GM23338 (cell line): ENCODE measurements around the gene NRCAM. TPM values are rescaled to one million over a fixed set of nuclear protein-coding genes. Genes with fewer than 3 reads are reported as not detected.

ENCODE experiments used
- ATAC-seq: fragments of 200-7000 bp; cut with Tn5 transposase; 3 replicates; pipeline ENCODE4 v1.9.1; 2020
- DNase-seq: peaks from one replicate; pipeline ENCODE4 v3.0.0-alpha.2; 2015; ENCODE audit warnings: low spot score
- H2AFZ ChIP-seq: fragments of 200-600 bp; sonication (generic); 2 replicates; pipeline ENCODE4 v1.8.0; 2016; ENCODE audit warnings: antibody characterized with exemption, mild to moderate bottlenecking, moderate library complexity
- H3F3A ChIP-seq: fragments of 200-600 bp; sonication (generic); replicated peaks from 2 replicates; pipeline ENCODE4 v1.8.0; 2017; ENCODE audit warnings: antibody characterized with exemption, mixed run types, low read depth
- H3K27ac ChIP-seq: fragments of 200-600 bp; sonication (generic); 2 replicates; pipeline ENCODE4 v1.6.1; 2016; ENCODE audit warnings: low read depth
- H3K27me3 ChIP-seq: fragments of 200-600 bp; sonication (generic); 2 replicates; pipeline ENCODE4 v1.8.0; 2016; ENCODE audit warnings: mild to moderate bottlenecking, mixed run types, moderate library complexity; ENCODE audit not compliant: insufficient read depth
- H3K36me3 ChIP-seq: fragments of 200-600 bp; sonication (generic); 2 replicates; pipeline ENCODE4 v1.8.0; 2016; ENCODE audit warnings: mild to moderate bottlenecking; ENCODE audit not compliant: insufficient read depth
- H3K4me1 ChIP-seq: fragments of 200-600 bp; sonication (generic); 2 replicates; pipeline ENCODE4 v1.8.0; 2016; ENCODE audit warnings: mild to moderate bottlenecking, moderate library complexity; ENCODE audit not compliant: insufficient read depth
- H3K4me2 ChIP-seq: fragments of 200-600 bp; sonication (generic); 2 replicates; pipeline ENCODE4 v1.7.1; 2017; ENCODE audit warnings: mixed run types
- H3K4me3 ChIP-seq: fragments of 200-600 bp; sonication (generic); 2 replicates; pipeline ENCODE4 v1.6.1; 2016; ENCODE audit warnings: mixed run types
- H3K79me2 ChIP-seq: fragments of 200-600 bp; sonication (generic); replicated peaks from 2 replicates; pipeline ENCODE4 v1.8.0; 2017; ENCODE audit warnings: mild to moderate bottlenecking; ENCODE audit not compliant: insufficient read depth
- H3K9me2 ChIP-seq: fragments of 200-600 bp; sonication (generic); 2 replicates; pipeline ENCODE4 v1.8.0; 2017; ENCODE audit not compliant: insufficient read depth
- H4K20me1 ChIP-seq: fragments of 200-600 bp; sonication (generic); replicated peaks from 2 replicates; pipeline ENCODE4 v1.8.0; 2017; ENCODE audit warnings: mild to moderate bottlenecking; ENCODE audit not compliant: insufficient read depth
- H3K27ac Mint-ChIP-seq: 2 replicates; pipeline ENCODE4 v1.8.0; 2020; ENCODE audit warnings: inconsistent platforms, mild to moderate bottlenecking, moderate library complexity, mixed read lengths
- H3K27me3 Mint-ChIP-seq: 3 replicates; pipeline ENCODE4 v1.8.0; 2022; ENCODE audit warnings: low read depth, mild to moderate bottlenecking, moderate library complexity, mixed read lengths, inconsistent platforms; ENCODE audit not compliant: insufficient read depth, poor library complexity
- H3K36me3 Mint-ChIP-seq: 3 replicates; pipeline ENCODE4 v1.8.0; 2021; ENCODE audit warnings: low read depth, mild to moderate bottlenecking, inconsistent platforms, moderate library complexity, mixed read lengths
- H3K4me1 Mint-ChIP-seq: 3 replicates; pipeline ENCODE4 v1.8.0; 2020; ENCODE audit warnings: mild to moderate bottlenecking, inconsistent platforms, mixed read lengths
- H3K4me3 Mint-ChIP-seq: 3 replicates; pipeline ENCODE4 v1.8.0; 2021; ENCODE audit warnings: moderate library complexity, mild to moderate bottlenecking, inconsistent platforms, mixed read lengths
- H3K9me3 Mint-ChIP-seq: 3 replicates; pipeline ENCODE4 v1.8.0; 2020; ENCODE audit warnings: moderate library complexity, mild to moderate bottlenecking, inconsistent platforms, mixed read lengths
- CREB1 ChIP-seq: fragments of 250-450 bp; sonication (Bioruptor Pico); IDR thresholded peaks from 2 replicates; pipeline ENCODE4 v1.5.0; 2020; ENCODE audit warnings: low read depth, mild to moderate bottlenecking, moderate library complexity
- EZH2 ChIP-seq: fragments of 200-600 bp; sonication (generic); IDR thresholded peaks from one replicate; pipeline ENCODE4 v1.8.0; 2017; ENCODE audit warnings: antibody characterized with exemption, mild to moderate bottlenecking, low read depth; ENCODE audit not compliant: unreplicated experiment
- EZH2phosphoT487 ChIP-seq: fragments of 200-600 bp; sonication (generic); IDR thresholded peaks from one replicate; pipeline ENCODE4 v1.8.1; 2018; ENCODE audit warnings: antibody characterized with exemption; ENCODE audit not compliant: unreplicated experiment
- JUNB ChIP-seq: IDR thresholded peaks from one replicate; pipeline ENCODE4 v1.6.1; 2016; ENCODE audit warnings: antibody characterized with exemption; ENCODE audit not compliant: unreplicated experiment
- NANOG ChIP-seq: IDR thresholded peaks from 2 replicates; pipeline ENCODE4 v1.6.1; 2016; ENCODE audit warnings: antibody characterized with exemption, borderline replicate concordance
- POLR2AphosphoS5 ChIP-seq: IDR thresholded peaks from 2 replicates; pipeline ENCODE4 v1.6.1; 2016; ENCODE audit warnings: antibody characterized with exemption, low read depth
- STAT1 ChIP-seq: IDR thresholded peaks from one replicate; pipeline ENCODE4 v1.6.1; 2016; ENCODE audit warnings: antibody characterized with exemption; ENCODE audit not compliant: unreplicated experiment
- ZNF114 ChIP-seq: fragments of 250-450 bp; sonication (Bioruptor Pico); IDR thresholded peaks from 2 replicates; pipeline ENCODE4 v1.5.0; 2020; ENCODE audit warnings: mild to moderate bottlenecking, moderate library complexity
- ZNF331 ChIP-seq: fragments of 250-450 bp; sonication (Bioruptor Pico); IDR thresholded peaks from 2 replicates; pipeline ENCODE4 v1.5.0; 2020; ENCODE audit warnings: low read depth, mild to moderate bottlenecking, moderate library complexity
- polyA plus RNA-seq: library from polyadenylated mRNA; unstranded; fragments of >200 nt; fragmentation: Nextera tagmentation; extraction: Ambion mirVana; gene quantifications from 2 replicates; pipeline ENCODE4 v1.2.1, GENCODE V29; 2016
- total RNA-seq: library from RNA; depleted of rRNA; stranded (reverse); fragments of >200 nt; shearing (Covaris generic); gene quantifications from 2 replicates; pipeline ENCODE4 v1.2.3, GENCODE V29; 2014
- TF ChIP-seq, protein P1 (sequence below), 2 experiments: fragments of 200-600 bp in 1 of 2; sonication (generic) in 1 of 2; conservative IDR thresholded peaks; 2 replicates each; pipeline versions ENCODE4 v1.5.1 to v1.6.1; 2016 to 2017; ENCODE audit warnings: antibody characterized with exemption in 2 of 2, low read depth in 2 of 2, mild to moderate bottlenecking in 2 of 2, moderate library complexity in 1 of 2
- TF ChIP-seq, protein P2 (sequence below): fragments of 250-450 bp; sonication (Bioruptor Pico); IDR thresholded peaks from 2 replicates; pipeline ENCODE4 v1.5.0; 2020; ENCODE audit warnings: mild to moderate bottlenecking, moderate library complexity
- TF ChIP-seq, protein P3 (sequence below): IDR thresholded peaks from one replicate; pipeline ENCODE4 v1.6.1; 2018; ENCODE audit warnings: antibody characterized with exemption; ENCODE audit not compliant: unreplicated experiment
- TF ChIP-seq, protein P4 (sequence below): IDR thresholded peaks from 2 replicates; pipeline ENCODE4 v1.6.1; 2016; ENCODE audit warnings: antibody characterized with exemption

NRCAM gene
- total and polyA plus RNA-seq, 2 experiments from 2014 or later = 2.5 to 6.8 TPM

DNA sequence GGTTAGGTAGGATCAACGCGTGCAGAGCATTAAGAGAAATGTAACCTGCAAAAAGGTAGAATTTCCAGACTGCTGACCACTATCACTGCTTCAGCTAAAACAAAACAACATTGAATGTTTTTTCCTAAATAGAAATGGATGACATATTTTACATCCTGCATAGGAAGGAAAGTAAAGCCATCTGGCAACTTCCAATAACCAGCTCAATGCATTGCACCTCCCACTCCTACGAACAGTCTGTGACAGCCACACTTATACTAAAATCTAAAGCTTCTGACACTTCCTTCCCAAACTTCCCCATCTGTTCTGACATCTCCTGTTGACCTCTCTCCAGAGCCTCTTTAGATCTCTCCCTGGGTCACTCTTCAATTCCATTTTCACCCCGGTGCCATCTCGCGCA is 47.1 kb downstream of the NRCAM start:
- Mint-ChIP-seq H3K9me3 (no peaks in the 10 kb centered on the region), H3K4me3 (no peak overlapping the region)
- ATAC-seq = no peak

More for the DNA sequence above, 47.1 kb downstream of the NRCAM start:
- TF ChIP-seq EZH2phosphoT487 = no peak
- TF ChIP-seq CREB1 (CRISPR knock-in tag) = no peak
- TF ChIP-seq ZNF331 = no peak
- TF ChIP-seq JUNB = no peak
- TF ChIP-seq ZNF114 (CRISPR knock-in tag) = no peak
- TF ChIP-seq, protein P1, sequence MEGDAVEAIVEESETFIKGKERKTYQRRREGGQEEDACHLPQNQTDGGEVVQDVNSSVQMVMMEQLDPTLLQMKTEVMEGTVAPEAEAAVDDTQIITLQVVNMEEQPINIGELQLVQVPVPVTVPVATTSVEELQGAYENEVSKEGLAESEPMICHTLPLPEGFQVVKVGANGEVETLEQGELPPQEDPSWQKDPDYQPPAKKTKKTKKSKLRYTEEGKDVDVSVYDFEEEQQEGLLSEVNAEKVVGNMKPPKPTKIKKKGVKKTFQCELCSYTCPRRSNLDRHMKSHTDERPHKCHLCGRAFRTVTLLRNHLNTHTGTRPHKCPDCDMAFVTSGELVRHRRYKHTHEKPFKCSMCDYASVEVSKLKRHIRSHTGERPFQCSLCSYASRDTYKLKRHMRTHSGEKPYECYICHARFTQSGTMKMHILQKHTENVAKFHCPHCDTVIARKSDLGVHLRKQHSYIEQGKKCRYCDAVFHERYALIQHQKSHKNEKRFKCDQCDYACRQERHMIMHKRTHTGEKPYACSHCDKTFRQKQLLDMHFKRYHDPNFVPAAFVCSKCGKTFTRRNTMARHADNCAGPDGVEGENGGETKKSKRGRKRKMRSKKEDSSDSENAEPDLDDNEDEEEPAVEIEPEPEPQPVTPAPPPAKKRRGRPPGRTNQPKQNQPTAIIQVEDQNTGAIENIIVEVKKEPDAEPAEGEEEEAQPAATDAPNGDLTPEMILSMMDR (conservative IDR thresholded peaks at IDR 0.05; ENCODE audit: low read depth in 2 of 2) = no peak
- no peak for TF ChIP-seq STAT1
- no peak for TF ChIP-seq EZH2
- TF ChIP-seq, protein P2, sequence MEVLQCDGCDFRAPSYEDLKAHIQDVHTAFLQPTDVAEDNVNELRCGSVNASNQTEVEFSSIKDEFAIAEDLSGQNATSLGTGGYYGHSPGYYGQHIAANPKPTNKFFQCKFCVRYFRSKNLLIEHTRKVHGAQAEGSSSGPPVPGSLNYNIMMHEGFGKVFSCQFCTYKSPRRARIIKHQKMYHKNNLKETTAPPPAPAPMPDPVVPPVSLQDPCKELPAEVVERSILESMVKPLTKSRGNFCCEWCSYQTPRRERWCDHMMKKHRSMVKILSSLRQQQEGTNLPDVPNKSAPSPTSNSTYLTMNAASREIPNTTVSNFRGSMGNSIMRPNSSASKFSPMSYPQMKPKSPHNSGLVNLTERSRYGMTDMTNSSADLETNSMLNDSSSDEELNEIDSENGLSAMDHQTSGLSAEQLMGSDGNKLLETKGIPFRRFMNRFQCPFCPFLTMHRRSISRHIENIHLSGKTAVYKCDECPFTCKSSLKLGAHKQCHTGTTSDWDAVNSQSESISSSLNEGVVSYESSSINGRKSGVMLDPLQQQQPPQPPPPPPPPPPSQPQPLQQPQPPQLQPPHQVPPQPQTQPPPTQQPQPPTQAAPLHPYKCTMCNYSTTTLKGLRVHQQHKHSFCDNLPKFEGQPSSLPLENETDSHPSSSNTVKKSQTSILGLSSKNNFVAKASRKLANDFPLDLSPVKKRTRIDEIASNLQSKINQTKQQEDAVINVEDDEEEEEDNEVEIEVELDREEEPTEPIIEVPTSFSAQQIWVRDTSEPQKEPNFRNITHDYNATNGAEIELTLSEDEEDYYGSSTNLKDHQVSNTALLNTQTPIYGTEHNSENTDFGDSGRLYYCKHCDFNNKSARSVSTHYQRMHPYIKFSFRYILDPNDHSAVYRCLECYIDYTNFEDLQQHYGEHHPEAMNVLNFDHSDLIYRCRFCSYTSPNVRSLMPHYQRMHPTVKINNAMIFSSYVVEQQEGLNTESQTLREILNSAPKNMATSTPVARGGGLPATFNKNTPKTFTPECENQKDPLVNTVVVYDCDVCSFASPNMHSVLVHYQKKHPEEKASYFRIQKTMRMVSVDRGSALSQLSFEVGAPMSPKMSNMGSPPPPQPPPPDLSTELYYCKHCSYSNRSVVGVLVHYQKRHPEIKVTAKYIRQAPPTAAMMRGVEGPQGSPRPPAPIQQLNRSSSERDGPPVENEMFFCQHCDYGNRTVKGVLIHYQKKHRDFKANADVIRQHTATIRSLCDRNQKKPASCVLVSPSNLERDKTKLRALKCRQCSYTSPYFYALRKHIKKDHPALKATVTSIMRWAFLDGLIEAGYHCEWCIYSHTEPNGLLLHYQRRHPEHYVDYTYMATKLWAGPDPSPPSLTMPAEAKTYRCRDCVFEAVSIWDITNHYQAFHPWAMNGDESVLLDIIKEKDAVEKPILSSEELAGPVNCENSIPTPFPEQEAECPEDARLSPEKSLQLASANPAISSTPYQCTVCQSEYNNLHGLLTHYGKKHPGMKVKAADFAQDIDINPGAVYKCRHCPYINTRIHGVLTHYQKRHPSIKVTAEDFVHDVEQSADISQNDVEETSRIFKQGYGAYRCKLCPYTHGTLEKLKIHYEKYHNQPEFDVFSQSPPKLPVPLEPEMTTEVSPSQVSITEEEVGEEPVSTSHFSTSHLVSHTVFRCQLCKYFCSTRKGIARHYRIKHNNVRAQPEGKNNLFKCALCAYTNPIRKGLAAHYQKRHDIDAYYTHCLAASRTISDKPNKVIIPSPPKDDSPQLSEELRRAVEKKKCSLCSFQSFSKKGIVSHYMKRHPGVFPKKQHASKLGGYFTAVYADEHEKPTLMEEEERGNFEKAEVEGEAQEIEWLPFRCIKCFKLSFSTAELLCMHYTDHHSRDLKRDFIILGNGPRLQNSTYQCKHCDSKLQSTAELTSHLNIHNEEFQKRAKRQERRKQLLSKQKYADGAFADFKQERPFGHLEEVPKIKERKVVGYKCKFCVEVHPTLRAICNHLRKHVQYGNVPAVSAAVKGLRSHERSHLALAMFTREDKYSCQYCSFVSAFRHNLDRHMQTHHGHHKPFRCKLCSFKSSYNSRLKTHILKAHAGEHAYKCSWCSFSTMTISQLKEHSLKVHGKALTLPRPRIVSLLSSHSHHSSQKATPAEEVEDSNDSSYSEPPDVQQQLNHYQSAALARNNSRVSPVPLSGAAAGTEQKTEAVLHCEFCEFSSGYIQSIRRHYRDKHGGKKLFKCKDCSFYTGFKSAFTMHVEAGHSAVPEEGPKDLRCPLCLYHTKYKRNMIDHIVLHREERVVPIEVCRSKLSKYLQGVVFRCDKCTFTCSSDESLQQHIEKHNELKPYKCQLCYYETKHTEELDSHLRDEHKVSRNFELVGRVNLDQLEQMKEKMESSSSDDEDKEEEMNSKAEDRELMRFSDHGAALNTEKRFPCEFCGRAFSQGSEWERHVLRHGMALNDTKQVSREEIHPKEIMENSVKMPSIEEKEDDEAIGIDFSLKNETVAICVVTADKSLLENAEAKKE = no peak
- TF ChIP-seq, protein P3, sequence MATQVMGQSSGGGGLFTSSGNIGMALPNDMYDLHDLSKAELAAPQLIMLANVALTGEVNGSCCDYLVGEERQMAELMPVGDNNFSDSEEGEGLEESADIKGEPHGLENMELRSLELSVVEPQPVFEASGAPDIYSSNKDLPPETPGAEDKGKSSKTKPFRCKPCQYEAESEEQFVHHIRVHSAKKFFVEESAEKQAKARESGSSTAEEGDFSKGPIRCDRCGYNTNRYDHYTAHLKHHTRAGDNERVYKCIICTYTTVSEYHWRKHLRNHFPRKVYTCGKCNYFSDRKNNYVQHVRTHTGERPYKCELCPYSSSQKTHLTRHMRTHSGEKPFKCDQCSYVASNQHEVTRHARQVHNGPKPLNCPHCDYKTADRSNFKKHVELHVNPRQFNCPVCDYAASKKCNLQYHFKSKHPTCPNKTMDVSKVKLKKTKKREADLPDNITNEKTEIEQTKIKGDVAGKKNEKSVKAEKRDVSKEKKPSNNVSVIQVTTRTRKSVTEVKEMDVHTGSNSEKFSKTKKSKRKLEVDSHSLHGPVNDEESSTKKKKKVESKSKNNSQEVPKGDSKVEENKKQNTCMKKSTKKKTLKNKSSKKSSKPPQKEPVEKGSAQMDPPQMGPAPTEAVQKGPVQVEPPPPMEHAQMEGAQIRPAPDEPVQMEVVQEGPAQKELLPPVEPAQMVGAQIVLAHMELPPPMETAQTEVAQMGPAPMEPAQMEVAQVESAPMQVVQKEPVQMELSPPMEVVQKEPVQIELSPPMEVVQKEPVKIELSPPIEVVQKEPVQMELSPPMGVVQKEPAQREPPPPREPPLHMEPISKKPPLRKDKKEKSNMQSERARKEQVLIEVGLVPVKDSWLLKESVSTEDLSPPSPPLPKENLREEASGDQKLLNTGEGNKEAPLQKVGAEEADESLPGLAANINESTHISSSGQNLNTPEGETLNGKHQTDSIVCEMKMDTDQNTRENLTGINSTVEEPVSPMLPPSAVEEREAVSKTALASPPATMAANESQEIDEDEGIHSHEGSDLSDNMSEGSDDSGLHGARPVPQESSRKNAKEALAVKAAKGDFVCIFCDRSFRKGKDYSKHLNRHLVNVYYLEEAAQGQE = no peak
- TF ChIP-seq POLR2AphosphoS5 = no peak
- no peak for TF ChIP-seq NANOG
- TF ChIP-seq, protein P4, sequence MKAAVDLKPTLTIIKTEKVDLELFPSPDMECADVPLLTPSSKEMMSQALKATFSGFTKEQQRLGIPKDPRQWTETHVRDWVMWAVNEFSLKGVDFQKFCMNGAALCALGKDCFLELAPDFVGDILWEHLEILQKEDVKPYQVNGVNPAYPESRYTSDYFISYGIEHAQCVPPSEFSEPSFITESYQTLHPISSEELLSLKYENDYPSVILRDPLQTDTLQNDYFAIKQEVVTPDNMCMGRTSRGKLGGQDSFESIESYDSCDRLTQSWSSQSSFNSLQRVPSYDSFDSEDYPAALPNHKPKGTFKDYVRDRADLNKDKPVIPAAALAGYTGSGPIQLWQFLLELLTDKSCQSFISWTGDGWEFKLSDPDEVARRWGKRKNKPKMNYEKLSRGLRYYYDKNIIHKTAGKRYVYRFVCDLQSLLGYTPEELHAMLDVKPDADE = no peak
- H3K4me2 ChIP-seq = no peak overlapping the region
- DNase-seq = no peak
- Mint-ChIP-seq H3K27me3 (peaks cover 6% of the 10 kb centered on the region), H3K27ac (no peak overlapping the region), H3K4me1 (peaks cover 4% of the 10 kb centered on the region; the same call in 2 of the 3 replicates), H3K36me3 (no peaks in the 10 kb centered on the region)
- H3K9me2 ChIP-seq = no peaks in the 10 kb centered on the region
- H3K36me3 ChIP-seq = no peaks in the 10 kb centered on the region
- no peaks in the 10 kb centered on the region for H4K20me1 ChIP-seq
- no peaks in the 10 kb centered on the region for H3F3A ChIP-seq
- no peak overlapping the region for H2AFZ ChIP-seq
- no peaks in the 10 kb centered on the region for H3K79me2 ChIP-seq
- H3K4me3 ChIP-seq = no peak overlapping the region
- no peaks in the 10 kb centered on the region for H3K4me1 ChIP-seq
- no peak overlapping the region for H3K27ac ChIP-seq
- no peaks in the 10 kb centered on the region for H3K27me3 ChIP-seq
